Ascending aorta (tissue), 2 donors: Measurements from ENCODE around the gene HAAO. TPM values are rescaled to one million over a fixed set of nuclear protein-coding genes. Genes with fewer than 3 reads are reported as not detected.

ENCODE experiments used
- DNase-seq, 2 donors: peaks; one replicate each; pipeline ENCODE4 v3.0.0-alpha.2; 2019; ENCODE audit warnings: low spot score in 2 of 2
- H3K27ac ChIP-seq, 2 donors: fragments of 200-600 bp; sonication (generic); one replicate each; pipeline ENCODE4 v1.5.1; 2016 to 2017; ENCODE audit warnings: mild to moderate bottlenecking in 1 of 2
- H3K27me3 ChIP-seq: fragments of 200-600 bp; sonication (generic); one replicate; pipeline ENCODE4 v1.5.1; 2017
- H3K36me3 ChIP-seq, 2 donors: fragments of 200-600 bp; sonication (generic); one replicate each; pipeline ENCODE4 v1.5.1; 2016
- H3K4me1 ChIP-seq, 2 donors: fragments of 200-600 bp; sonication (generic); one replicate each; pipeline ENCODE4 v1.5.1; 2016 to 2017; ENCODE audit warnings: mild to moderate bottlenecking in 1 of 2
- H3K4me3 ChIP-seq, 2 donors: fragments of 200-600 bp; sonication (generic); one replicate each; pipeline ENCODE4 v1.5.1; 2016 to 2017; ENCODE audit warnings: mild to moderate bottlenecking in 1 of 2
- H3K9me3 ChIP-seq, 2 donors: fragments of 200-600 bp; sonication (generic); one replicate each; pipeline ENCODE4 v1.5.1; 2016
- intact Hi-C: fragments of 100-400 bp; cut with DNase I; formaldehyde crosslinking; loops from one replicate; pipeline ENCODE4 v1.15.1; 2023
- total RNA-seq: library from RNA; depleted of rRNA; stranded (reverse); fragments of >200 nt; gene quantifications from one replicate; pipeline ENCODE4 v1.1.0, GENCODE V29; 2016
- TF ChIP-seq, protein P1 (sequence below), 3 experiments: fragments of 200-600 bp in 2 of 3; fragments of 450-650 bp in 1 of 3; sonication (generic) in 2 of 3; IDR thresholded peaks; one replicate each; pipeline ENCODE4 v1.5.1; 2016 to 2019; ENCODE audit warnings: antibody characterized with exemption in 3 of 3, mild to moderate bottlenecking in 1 of 3, moderate library complexity in 1 of 3

Gene HAAO
- total RNA-seq, 1 donor from 2014 or later: 7.2 TPM

DNA sequence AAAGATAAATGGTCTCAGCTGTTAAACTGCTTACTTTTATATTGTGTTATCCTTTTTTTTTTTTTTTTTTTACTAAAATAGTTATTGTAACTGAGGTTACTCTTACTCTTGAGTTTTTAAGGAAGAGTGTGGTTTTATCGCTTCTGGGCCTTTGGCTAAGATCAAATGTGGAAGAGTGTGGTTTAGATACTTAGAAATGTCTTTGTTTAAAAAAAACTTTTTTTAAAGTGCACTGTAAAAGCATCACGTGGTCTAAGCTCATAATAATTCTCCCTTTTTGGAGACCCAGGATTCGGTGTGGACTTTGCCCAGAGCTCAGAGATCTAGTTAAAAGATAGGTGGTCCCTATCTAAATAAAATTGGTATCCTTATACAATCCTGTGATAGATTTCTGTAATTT, 16.6 kb downstream of the HAAO start:
- Histone ChIP-seq H3K9me3 (no peaks in the 10 kb centered on the region), H3K27me3 (no peaks in the 10 kb centered on the region), H3K4me1 (no peaks in the 10 kb centered on the region), H3K36me3 (no peaks in the 10 kb centered on the region), H3K4me3 (no peak overlapping the region), H3K27ac (no peak overlapping the region)
- no peak for DNase-seq
- TF ChIP-seq, protein P1, sequence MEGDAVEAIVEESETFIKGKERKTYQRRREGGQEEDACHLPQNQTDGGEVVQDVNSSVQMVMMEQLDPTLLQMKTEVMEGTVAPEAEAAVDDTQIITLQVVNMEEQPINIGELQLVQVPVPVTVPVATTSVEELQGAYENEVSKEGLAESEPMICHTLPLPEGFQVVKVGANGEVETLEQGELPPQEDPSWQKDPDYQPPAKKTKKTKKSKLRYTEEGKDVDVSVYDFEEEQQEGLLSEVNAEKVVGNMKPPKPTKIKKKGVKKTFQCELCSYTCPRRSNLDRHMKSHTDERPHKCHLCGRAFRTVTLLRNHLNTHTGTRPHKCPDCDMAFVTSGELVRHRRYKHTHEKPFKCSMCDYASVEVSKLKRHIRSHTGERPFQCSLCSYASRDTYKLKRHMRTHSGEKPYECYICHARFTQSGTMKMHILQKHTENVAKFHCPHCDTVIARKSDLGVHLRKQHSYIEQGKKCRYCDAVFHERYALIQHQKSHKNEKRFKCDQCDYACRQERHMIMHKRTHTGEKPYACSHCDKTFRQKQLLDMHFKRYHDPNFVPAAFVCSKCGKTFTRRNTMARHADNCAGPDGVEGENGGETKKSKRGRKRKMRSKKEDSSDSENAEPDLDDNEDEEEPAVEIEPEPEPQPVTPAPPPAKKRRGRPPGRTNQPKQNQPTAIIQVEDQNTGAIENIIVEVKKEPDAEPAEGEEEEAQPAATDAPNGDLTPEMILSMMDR (IDR thresholded peaks at IDR 0.05): no peak
- intact Hi-C loops: no loop called here

DNA sequence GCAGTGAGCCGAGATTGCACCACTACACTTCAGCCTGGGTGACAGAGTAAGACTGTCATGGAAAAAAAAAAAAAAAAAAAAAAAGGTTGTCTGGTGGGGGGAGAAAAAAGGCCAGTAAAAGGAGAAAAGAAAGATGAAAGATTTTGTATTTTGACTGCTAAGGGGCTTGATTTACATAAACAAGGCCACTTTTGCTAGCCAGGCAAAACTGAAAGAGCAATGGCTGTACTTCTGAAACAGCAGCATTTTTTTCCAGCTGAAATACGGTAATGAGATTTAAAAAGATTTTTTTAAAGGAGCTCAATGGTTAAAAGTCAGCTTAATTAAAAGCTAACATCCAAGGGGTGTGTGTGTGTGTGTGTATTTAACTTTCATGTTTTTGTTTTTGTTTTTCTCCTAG, 17.2 kb downstream of the HAAO start:
- Histone ChIP-seq H3K27me3 (no peaks in the 10 kb centered on the region), H3K9me3 (no peaks in the 10 kb centered on the region), H3K4me3 (no peak overlapping the region), H3K27ac (no peak overlapping the region), H3K36me3 (no peaks in the 10 kb centered on the region), H3K4me1 (no peaks in the 10 kb centered on the region)
- TF ChIP-seq, protein P1 (IDR thresholded peaks at IDR 0.05): no peak
- DNase-seq: no peak
- intact Hi-C loops: no loop called here

DNA sequence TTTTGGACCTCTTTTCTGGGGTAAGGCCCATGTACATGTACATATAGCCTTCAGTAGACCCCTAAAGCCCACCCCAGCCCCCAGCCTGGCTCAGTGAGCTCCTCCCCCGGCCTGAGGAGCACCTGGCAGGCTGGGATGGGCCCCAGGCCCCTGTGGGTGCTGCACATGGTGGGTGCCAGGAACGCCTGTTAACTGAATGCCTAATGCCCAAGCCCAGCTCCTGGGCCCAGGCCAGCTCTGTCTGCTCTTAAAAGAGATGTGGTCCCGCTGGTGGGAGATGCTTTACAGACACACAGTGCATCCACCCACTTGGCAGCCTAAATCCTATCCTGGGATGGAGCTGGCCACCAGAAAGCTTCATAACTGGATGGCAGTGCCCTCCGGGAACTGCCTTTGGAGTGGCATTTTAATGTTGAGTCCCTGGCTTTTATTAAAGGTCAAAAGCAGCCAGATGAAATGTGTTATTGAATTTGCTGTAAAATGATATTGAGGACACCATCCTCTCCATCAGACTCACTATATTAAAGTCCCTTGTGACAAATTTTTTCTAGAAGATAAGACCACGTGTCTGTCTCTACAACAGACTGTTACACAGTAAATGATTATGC, 20.7 kb downstream of the HAAO start:
- intact Hi-C loops: no loop called here
- TF ChIP-seq, protein P1 (IDR thresholded peaks at IDR 0.05): no peak
- no peaks in the 10 kb centered on the region for H3K9me3 ChIP-seq
- no peaks in the 10 kb centered on the region for H3K27me3 ChIP-seq
- H3K4me1 ChIP-seq: no peaks in the 10 kb centered on the region
- H3K4me3 ChIP-seq: no peak overlapping the region
- H3K36me3 ChIP-seq: no peaks in the 10 kb centered on the region
- no peak overlapping the region for H3K27ac ChIP-seq
- DNase-seq: peak in 1 of 2 donors; percentile 58

DNA sequence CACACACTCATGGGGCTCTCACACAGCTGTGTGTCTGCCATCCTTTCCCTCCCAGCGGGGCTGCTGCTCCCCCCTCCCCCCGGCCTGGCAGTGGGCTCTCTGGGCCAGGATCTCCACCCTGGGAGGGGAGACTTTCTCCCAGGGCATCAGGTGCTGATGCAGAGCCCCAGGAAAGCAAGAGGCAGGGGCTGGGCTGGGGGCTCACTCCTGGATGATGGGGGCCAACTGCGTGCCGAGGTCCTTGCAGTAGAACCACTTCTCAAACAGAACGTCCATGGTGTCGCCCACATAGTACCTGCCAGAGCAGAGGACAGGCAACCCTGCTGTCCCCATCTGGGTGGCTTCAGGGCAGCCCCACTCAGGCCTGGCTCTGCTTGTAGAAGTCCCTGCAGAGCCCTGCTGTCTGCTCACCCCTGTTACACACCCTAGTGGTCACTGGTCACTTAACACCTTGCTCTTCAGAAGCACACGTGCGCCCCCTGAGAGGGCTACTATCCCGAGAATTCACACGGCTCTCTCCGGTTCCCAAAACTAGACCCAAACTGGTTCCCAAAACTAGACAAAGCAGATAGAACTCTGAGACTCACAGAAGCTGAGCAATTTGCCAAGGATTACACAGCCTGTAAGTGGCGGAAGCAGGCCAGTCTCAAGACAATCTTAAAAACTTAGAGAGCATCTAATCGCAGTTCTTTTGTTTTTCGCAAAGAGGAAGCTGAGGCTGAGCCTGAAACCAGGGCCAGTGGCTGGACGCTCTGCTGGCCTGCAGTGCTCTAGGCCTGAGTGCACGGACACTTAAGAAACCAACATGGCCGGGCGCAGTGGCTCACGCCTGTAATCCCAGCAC, 21.9 kb downstream of the HAAO start:
- peak in 1 of 2 donors; percentile 66 for DNase-seq
- no peak overlapping the region for H3K4me3 ChIP-seq
- no peaks in the 10 kb centered on the region for H3K9me3 ChIP-seq
- TF ChIP-seq, protein P1 (IDR thresholded peaks at IDR 0.05): peak; percentile 28 to 40 (median 31)
- H3K36me3 ChIP-seq: no peaks in the 10 kb centered on the region
- H3K27me3 ChIP-seq: no peaks in the 10 kb centered on the region
- H3K4me1 ChIP-seq: no peaks in the 10 kb centered on the region
- intact Hi-C loops: no loop called here
- H3K27ac ChIP-seq: no peak overlapping the region

DNA sequence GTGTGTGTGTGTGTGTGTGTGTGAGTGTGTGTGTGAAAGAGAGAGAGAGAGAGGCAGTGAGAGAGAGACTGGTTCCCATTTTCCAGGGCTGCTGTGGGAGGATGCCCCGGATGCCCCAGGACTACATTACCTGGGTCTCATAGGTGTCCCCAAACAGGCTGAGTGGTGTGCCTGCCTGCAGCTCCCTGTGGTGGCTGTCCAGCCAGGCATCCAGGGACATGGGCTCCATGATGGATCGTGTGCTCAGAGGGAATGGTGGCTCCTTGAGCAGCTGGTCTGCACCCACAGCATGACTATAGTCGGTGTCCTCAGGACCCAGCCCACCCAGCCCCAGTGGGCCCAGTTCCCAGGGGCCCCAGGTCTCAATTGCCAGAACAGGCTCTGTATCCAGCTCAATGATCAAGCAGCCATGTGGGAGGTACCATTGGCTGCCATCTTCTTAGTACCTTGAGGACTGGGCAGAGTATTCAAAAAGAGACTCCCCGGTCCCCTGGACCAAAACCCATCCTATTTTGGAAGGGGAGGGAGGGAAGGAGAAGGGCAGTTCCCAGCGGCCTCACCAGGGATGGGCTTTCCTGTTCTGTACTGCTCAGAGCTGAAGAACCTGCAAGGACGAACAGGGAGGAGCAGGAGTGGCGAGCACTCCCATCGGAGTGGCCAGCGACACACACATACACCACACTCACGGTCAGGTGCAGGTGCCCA, 22.6 kb downstream of the HAAO start:
- Histone ChIP-seq H3K4me1 (no peaks in the 10 kb centered on the region), H3K9me3 (no peaks in the 10 kb centered on the region), H3K27me3 (no peaks in the 10 kb centered on the region), H3K4me3 (no peak overlapping the region), H3K36me3 (no peaks in the 10 kb centered on the region), H3K27ac (no peak overlapping the region)
- TF ChIP-seq, protein P1 (IDR thresholded peaks at IDR 0.05): no peak
- DNase-seq: no peak
- intact Hi-C loops: no loop called here
